OCI-LY7 (cell line): Measurements from ENCODE around the gene GLCCI1. TPM values are rescaled to one million over a fixed set of nuclear protein-coding genes. Genes with fewer than 3 reads are reported as not detected.

Experiments used
- BruUV-seq: library from RNA; stranded (reverse); fragments of 400-500 nt; replicated peaks from 2 replicates; lab custom pipeline; 2021; lab: Mats Ljungman, UMichigan
- CTCF ChIA-PET: fragments of 300-600 bp; sonication (Branson Sonifier 250); formaldehyde crosslinking; loops from one replicate; lab custom pipeline; 2022; ENCODE audit warnings: antibody characterized with exemption; ENCODE audit not compliant: unreplicated experiment; lab: Charles Lee
- POLR2A ChIA-PET: fragments of 300-600 bp; sonication (Branson Sonifier 250); formaldehyde crosslinking; loops from one replicate; lab custom pipeline; 2022; ENCODE audit warnings: antibody characterized with exemption; lab: Charles Lee
- DNase-seq: peaks from one replicate; pipeline ENCODE4 v3.0.0-alpha.2; 2015; ENCODE audit warnings: low spot score
- H2AFZ ChIP-seq: fragments of 200-600 bp; sonication (generic), shearing (Covaris generic); 2 replicates; pipeline ENCODE4 v1.6.1; 2014; ENCODE audit warnings: mild to moderate bottlenecking, antibody characterized with exemption, low read length, moderate library complexity
- H3K27ac ChIP-seq: fragments of 200-600 bp; sonication (generic); 2 replicates; pipeline ENCODE4 v1.5.1; 2014; ENCODE audit warnings: mixed run types, low read depth, mild to moderate bottlenecking, moderate library complexity, low read length, inconsistent platforms; ENCODE audit not compliant: poor library complexity, severe bottlenecking
- H3K36me3 ChIP-seq: fragments of 200-600 bp; sonication (generic); 2 replicates; pipeline ENCODE4 v1.6.1; 2014; ENCODE audit warnings: mild to moderate bottlenecking, antibody characterized with exemption, low read length, moderate library complexity, mixed read lengths; ENCODE audit not compliant: insufficient read depth
- H3K4me1 ChIP-seq: fragments of 200-600 bp; sonication (generic); 2 replicates; pipeline ENCODE4 v1.5.1; 2014; ENCODE audit warnings: mild to moderate bottlenecking, low read length; ENCODE audit not compliant: insufficient read depth, poor library complexity, severe bottlenecking
- H3K4me2 ChIP-seq: fragments of 200-600 bp; sonication (generic); 2 replicates; pipeline ENCODE4 v1.6.1; 2014; ENCODE audit warnings: mild to moderate bottlenecking, low read length
- H3K4me3 ChIP-seq: fragments of 200-600 bp; sonication (generic); 2 replicates; pipeline ENCODE4 v1.5.1; 2014; ENCODE audit warnings: mild to moderate bottlenecking, low read depth, low read length; ENCODE audit not compliant: poor library complexity, severe bottlenecking
- H3K79me2 ChIP-seq: fragments of 200-600 bp; sonication (generic); 2 replicates; pipeline ENCODE4 v1.6.1; 2016; ENCODE audit warnings: low read depth, mild to moderate bottlenecking, low read length, moderate library complexity, mixed read lengths; ENCODE audit not compliant: insufficient read depth
- H3K9me2 ChIP-seq: fragments of 200-600 bp; sonication (generic); 2 replicates; pipeline ENCODE4 v1.6.1; 2016; ENCODE audit warnings: mild to moderate bottlenecking, low read length, mixed read lengths; ENCODE audit not compliant: insufficient read depth
- H3K9me3 ChIP-seq: fragments of 200-600 bp; sonication (generic); 2 replicates; pipeline ENCODE4 v1.6.1; 2014; ENCODE audit warnings: mild to moderate bottlenecking, mixed run types, low read length, mixed read lengths
- H4K20me1 ChIP-seq: fragments of 200-600 bp; sonication (generic); 2 replicates; pipeline ENCODE4 v1.6.1; 2014; ENCODE audit warnings: mild to moderate bottlenecking, antibody characterized with exemption, low read length, moderate library complexity, mixed read lengths; ENCODE audit not compliant: insufficient read depth
- CTCF ChIP-seq: fragments of 200-600 bp; sonication (generic); conservative IDR thresholded peaks from 2 replicates; pipeline ENCODE4 v1.5.1; 2014; ENCODE audit warnings: mild to moderate bottlenecking, antibody characterized with exemption, low read length, moderate library complexity, mixed read lengths
- EZH2phosphoT487 ChIP-seq: fragments of 200-600 bp; sonication (generic); IDR thresholded peaks from 2 replicates; pipeline ENCODE4 v1.6.1; 2018; ENCODE audit warnings: low read depth, borderline replicate concordance, mild to moderate bottlenecking, mixed run types, antibody characterized with exemption, low read length, moderate library complexity, mixed read lengths
- intact Hi-C: fragments of 100-400 bp; cut with micrococcal nuclease; formaldehyde crosslinking; loops from one replicate; pipeline ENCODE4 v1.10.0; 2022; ENCODE audit not compliant: unreplicated experiment
- total RNA-seq, 2 experiments: library from RNA; depleted of rRNA in 1 of 2; stranded (reverse); fragments of >200 nt in 1 of 2; shearing (Covaris generic) in 1 of 2; gene quantifications; 2 replicates each; pipeline ENCODE4 v1.2.3, GENCODE V29; 2014 to 2022

The GLCCI1 gene
- total RNA-seq, 2 experiments from 2014 or later: 21.3 to 85.6 TPM

- intact Hi-C loops: loop anchor here (2.0 kb wide), 1 partner anchor 60 kb away; no protein-coding TSS in a partner anchor
These were observed 162.1 kb downstream of the GLCCI1 start for GRCh38 chr7:8130663-8131062.

GRCh38 chr7:8131694-8132605, 163.4 kb downstream of the GLCCI1 start:
- BruUV-seq: no TSS peak
- H3K4me2 ChIP-seq: no peak overlapping the region
- intact Hi-C loops: loop anchor here (2.0 kb wide), 1 partner anchor 59 kb away; no protein-coding TSS in a partner anchor
- no peaks in the 10 kb centered on the region for H3K9me3 ChIP-seq
- DNase-seq: no peak
- H3K27ac ChIP-seq: no peak overlapping the region
- H3K36me3 ChIP-seq: no peaks in the 10 kb centered on the region
- no peaks in the 10 kb centered on the region for H4K20me1 ChIP-seq
- no peaks in the 10 kb centered on the region for H3K4me1 ChIP-seq
- H3K4me3 ChIP-seq: no peak overlapping the region
- H2AFZ ChIP-seq: no peak overlapping the region
- no peaks in the 10 kb centered on the region for H3K79me2 ChIP-seq
- no peaks in the 10 kb centered on the region for H3K9me2 ChIP-seq
- ChIA-PET CTCF (no interaction called here), POLR2A (interaction anchor here (0.6 kb wide), 2 partner anchors 38 to 950 kb away, joined by 3 read pairs; partner anchors contain the start of gene C1GALT1)
- TF ChIP-seq EZH2phosphoT487 (no peak), CTCF (no peak)

More at GRCh38 chr7:8130663-8131062, 162.1 kb downstream of the GLCCI1 start:
- H4K20me1 ChIP-seq: no peaks in the 10 kb centered on the region
- H3K27ac ChIP-seq: no peak overlapping the region
- H3K4me3 ChIP-seq: no peak overlapping the region
- CTCF ChIA-PET: no interaction called here
- no peaks in the 10 kb centered on the region for H3K79me2 ChIP-seq
- H3K9me2 ChIP-seq: no peaks in the 10 kb centered on the region
- POLR2A ChIA-PET: no interaction called here
- no peak overlapping the region for H3K4me2 ChIP-seq
- H3K4me1 ChIP-seq: peaks cover 8% of the 10 kb centered on the region
- DNase-seq: no peak
- H3K9me3 ChIP-seq: no peaks in the 10 kb centered on the region
- no peaks in the 10 kb centered on the region for H3K36me3 ChIP-seq
- H2AFZ ChIP-seq: no peak overlapping the region
- TF ChIP-seq EZH2phosphoT487 (no peak), CTCF (no peak)
- no TSS peak for BruUV-seq
